CD1c-positive myeloid dendritic cell (primary cell): Measurements from ENCODE around the gene IGFALS.

Experiments
- DNase-seq: peaks from one replicate; pipeline ENCODE4 v3.0.0-alpha.2; 2016; ENCODE audit errors: extremely low spot score

The IGFALS gene

GRCh38 chr16:1766231-1766630 is 27.3 kb downstream of the IGFALS start:
- no peak for DNase-seq

GRCh38 chr16:1765826-1766225 is 27.7 kb downstream of the IGFALS start:
- DNase-seq: no peak

GRCh38 chr16:1764971-1765370 is 28.5 kb downstream of the IGFALS start:
- no peak for DNase-seq

- DNase-seq: no peak
These were observed 29.7 kb downstream of the IGFALS start for GRCh38 chr16:1763521-1764511.

GRCh38 chr16:1762879-1763520 is 30.5 kb downstream of the IGFALS start:
- DNase-seq: no peak

GRCh38 chr16:1762196-1762878 is 31.2 kb downstream of the IGFALS start:
- no peak for DNase-seq

GRCh38 chr16:1761751-1762150 is 31.8 kb downstream of the IGFALS start:
- no peak for DNase-seq

- no peak for DNase-seq
These were observed 32.6 kb downstream of the IGFALS start for GRCh38 chr16:1760911-1761310.

GRCh38 chr16:1759511-1759910 is 34.0 kb downstream of the IGFALS start:
- no peak for DNase-seq

- no peak for DNase-seq
These were observed 34.6 kb downstream of the IGFALS start for GRCh38 chr16:1758923-1759322.

GRCh38 chr16:1757714-1758461 is 35.6 kb downstream of the IGFALS start:
- DNase-seq: no peak

- no peak for DNase-seq
These were observed 39.3 kb downstream of the IGFALS start for GRCh38 chr16:1754204-1754603.

- DNase-seq: no peak
These were observed 40.7 kb downstream of the IGFALS start for GRCh38 chr16:1752853-1753252.

- DNase-seq: no peak
These were observed 41.6 kb downstream of the IGFALS start for GRCh38 chr16:1751946-1752345.

- DNase-seq: no peak
These were observed 44.1 kb downstream of the IGFALS start for GRCh38 chr16:1749152-1750117.

GRCh38 chr16:1747934-1748333 is 45.6 kb downstream of the IGFALS start:
- DNase-seq: no peak

GRCh38 chr16:1746693-1747195 is 46.8 kb downstream of the IGFALS start:
- no peak for DNase-seq

- DNase-seq: no peak
These were observed 47.4 kb downstream of the IGFALS start for GRCh38 chr16:1745900-1746692.

- no peak for DNase-seq
These were observed 48.2 kb downstream of the IGFALS start for GRCh38 chr16:1745181-1745899.
